Cerebellar nuclear complex (tissue), 1 donor: ENCODE measurements around the gene TMEM37.

Source experiments
- DNase-seq, 2 experiments: peaks; one replicate each; lab custom pipeline; 2025; lab: John Stamatoyannopoulos, UW

The TMEM37 gene

DNA sequence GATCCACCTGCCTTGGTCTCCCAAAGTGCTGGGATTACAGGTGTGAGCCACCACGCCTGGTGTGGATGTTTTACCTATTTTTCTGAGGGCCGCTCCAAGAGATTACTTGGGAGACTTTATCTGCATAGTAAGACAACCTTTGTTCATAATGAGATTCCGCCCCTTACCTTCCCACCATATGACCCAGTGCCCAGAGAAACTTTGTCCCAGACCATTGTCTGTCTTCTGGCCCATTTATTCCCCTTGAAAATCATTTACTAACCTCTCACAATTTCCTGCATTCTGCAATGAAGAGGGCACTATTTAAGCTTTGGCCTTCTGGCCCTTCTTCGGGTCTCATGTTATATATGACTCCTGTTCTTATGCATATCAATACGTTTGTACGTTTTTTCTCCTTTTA, 13.7 kb upstream of the TMEM37 start:
- no peak for DNase-seq

DNA sequence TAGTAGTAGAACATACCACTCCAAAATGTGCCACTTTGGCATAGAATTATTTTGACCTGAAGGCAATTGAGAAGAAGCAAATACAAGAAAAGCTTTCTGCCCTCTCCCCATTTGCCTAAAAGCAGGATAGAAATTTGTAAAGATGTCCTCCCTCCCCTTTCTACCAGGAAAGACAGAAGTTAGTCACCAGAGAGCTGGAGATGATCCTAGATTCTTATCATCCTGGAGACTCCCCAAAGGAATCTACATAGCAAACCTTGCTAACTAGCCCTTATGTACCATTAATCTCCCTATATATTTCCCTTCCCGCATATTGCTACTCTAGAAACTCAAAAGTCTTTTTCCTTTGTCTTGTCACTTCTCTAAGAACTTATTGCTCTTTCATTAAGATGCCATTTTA, 12.6 kb upstream of the TMEM37 start:
- DNase-seq, result no peak

DNA sequence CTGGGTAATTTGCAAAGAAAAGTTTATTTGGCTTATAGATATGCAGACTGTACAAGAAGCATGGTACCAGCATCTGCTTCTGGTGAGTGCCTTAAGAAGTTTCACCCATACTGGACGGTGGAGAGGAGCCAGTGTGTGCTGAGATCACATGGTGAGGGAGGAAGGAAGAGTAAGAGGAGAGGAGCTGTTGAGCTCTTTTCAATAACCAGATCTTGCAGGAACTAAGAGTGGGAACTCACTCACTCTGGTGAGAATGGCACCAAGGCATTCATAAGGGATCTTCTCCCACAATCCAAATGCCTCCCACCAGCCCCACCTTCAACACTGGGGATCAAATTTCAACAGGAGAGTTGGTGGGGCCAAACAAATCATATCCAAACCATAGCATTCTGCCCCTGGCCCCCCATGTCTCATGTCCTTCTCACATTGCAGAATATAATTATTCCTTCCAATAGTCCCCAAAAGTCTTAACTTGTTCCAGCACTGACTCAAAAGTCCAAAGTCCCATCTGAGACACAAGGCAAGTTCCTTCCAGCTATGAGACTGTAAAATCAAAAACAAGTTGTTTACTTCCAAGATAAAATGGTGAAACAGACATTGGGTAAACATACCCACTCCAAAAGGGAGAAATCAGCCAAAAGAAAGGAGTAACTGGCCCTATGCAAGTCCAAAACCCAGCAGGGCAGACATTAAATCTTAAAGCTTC, 11.7 kb upstream of the TMEM37 start:
- no peak for DNase-seq

DNA sequence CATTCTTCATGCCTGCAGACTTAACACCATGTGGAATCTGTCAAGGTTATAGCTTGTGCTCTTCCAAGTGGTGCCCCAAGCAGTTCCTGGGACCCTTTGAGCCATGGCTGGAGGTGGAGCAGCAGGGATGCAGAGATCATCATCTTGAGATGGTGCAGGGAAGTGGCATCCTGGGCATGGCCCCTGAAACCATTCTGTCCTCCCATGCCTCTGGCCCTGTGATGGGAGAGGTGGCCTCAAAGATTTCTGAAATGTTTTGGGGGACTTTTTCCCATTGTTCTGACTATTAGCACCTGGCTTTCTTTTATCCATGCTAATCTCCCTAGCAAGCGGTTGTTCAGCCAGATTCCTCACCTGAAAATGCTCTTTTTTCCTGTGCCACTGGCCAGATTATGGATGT, 10.3 kb upstream of the TMEM37 start:
- DNase-seq, result no peak

DNA sequence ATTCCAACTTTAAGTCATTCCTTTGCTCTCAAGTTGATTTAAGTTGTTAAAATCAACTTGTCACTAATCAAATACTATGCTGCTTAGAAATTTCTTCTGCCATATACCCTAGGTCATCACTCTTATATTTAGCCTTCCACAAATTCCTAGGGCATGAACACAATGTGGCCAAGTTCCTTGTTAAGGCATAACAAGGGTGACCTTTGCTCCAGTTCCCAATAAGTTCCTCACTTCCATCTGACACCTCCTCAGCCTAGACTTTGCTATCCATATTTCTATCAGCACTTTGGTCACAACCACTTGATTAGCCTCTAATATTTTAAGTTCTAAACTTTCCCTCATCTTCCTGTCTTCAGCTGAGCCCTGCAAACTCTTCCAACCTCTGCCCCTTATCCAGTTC, 9.9 kb upstream of the TMEM37 start:
- no peak for DNase-seq

DNA sequence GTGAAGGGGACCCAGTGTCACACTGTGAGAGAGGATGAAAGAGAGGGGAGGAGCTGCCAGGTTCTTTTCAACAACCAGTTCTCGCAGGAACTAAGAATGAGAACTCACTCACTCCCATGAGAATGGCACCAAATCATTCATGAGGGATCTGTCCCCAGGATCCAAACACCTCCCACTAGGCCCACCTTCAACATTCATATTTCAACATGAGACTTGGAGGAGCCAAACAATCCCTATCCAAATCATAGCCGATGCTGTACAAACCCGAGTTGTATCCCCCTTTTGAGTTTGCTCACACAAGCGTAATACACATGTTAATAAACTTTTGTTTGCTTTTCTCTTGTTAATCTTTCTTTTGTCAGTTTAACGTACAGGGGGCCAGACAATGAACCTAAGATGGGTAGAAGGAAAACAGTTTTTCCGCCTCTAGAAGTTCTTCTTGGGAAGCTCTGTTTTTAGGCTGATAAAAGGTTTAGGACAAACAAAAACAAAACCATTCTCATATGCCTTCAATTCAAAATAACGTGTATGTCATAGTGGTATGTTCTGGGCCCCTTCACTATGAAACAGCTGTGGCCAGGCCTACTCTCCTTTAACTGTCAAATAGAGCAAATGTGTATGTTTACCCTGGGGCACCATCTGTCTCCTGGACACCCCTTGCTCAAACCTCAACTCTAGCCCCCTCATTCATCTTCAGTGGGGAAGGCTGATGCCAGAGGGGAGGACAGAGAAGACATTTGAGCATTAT, 9.1 kb upstream of the TMEM37 start:
- DNase-seq, result no peak

DNA sequence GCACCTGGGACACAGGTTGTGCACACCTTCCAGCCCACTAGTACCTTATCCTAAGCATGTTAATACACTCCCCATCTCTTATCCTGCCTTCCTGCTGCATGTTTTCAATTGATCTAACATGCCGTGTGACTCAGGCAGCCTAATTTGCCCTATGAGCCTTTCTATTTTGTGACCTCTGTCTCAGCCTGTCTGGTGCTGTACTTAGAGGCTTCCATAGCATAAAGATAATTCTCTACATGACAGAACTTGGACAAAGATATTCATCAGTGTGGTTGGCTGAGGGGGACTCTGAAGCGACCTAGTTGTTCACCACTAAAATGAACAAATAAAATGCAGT, 8.6 kb upstream of the TMEM37 start:
- DNase-seq, result no peak

DNA sequence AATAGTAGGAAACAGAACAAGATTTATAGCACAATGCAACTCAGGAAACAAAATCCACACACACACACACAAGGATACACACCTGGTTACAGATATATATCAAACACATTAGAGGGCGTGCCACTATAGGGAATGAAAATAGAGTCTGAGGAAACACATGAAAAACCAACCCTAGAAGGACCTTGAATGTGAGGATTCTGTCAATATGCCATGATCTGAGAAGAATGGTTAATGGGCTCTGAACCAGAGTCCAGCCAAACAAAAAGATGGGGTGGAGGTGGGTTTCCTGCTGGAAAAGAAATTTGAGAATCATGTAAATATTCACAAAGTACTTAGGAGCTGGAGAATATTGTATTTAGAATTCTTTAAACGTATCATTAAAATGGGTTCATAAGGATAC, 7.8 kb upstream of the TMEM37 start:
- no peak for DNase-seq

DNA sequence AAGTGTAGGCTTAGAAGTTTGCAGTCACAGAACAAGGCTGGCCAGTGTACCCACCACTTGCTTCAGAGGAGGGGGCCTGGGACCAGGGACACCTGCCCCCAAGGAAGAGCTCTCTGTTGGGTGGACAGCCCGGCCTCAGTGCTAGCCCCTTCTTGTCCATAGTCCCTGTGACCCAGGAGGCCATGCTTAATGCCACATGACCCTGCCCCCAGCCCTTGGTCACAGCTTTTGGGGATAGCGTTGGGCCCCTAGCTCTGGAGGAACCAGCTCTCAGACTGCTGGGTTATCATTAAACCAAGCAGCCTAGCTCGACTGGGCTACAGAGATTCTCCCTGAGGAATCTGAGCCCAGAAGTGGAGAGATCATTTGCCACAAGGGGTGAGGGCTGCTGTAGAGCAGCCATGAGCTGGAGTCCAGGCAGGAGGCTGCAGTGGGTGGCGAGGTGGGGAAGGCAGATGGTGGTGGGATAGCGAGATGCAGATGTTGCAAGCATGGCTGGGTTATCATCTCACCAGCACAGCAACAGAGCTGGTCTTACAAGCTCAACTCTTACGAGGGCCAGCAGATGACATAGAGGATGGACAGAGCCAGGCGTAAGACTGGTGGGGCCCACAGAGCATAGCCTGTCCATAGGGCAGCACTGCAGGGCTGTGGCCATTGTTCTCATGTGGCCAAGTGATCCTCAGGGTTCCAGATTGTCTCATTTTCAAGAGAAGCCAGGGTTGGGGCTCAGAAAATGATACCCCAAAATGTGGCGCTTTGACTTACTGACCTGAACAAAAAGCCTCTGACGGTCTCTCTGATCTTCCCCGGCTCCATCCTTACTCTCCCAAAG, 7.2 kb upstream of the TMEM37 start:
- no peak for DNase-seq

DNA sequence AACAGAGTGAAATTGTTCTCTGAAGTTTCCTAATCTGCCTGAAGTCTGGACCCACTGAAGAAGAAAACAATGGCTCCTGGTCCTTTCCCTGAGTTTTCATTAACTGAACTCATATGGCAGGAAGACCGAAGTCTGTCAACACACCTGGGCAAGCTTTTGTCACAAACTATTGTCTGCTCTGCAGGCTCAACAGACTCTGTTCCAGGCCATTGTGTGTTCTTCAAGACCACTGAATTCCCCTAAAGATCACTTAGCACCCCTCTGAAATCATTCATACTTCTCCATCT, 6.6 kb upstream of the TMEM37 start:
- no peak for DNase-seq

DNA sequence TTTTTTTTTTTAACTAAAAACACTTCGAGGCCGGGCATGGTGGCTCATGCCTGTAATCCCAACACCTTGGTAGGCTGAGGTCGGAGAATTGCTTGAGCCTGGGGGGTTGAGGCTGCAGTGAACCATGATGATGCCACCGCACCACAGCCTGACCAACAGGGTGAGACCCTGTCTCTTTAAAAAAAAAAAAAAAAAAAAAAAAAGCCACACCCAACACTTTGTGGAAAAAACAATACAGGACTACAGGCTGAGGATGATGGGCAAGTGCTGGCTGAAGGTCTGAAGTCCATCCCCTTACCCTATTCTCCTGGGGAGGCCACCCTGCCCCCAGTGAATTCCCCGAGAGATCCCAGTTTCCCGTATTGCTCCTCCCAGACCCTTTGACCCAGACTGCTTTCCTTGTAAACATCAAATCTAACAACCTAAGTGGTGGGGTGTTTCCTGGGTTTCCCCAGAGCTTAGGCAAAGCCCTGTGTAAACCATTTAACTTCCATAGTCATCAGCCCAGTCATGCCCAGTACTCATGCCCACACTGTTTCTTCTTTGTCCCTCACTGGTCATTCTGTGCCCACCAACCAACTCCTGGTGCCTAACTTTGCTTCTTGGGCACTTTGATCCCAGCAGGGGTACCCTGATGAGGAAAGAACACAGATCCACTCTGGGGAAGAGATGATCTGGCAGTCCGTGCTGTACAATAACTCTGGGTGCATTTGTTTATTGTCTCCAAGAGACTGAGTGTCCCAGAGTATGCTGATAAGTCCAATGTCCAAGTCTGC, 5.8 kb upstream of the TMEM37 start:
- DNase-seq, result no peak

DNA sequence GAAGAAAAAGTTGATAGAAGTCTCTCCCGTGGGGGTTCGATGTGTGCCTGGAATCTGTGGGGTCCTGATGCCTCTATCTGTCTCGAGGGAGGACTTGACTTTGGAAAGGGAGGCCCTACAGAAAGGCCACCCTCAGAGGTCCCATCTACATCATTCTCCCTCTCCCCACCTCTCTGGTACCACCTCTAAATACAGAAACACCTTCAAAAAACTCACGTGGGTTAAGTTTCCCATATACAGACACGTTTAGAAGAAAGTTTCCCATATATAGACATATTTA, 5.3 kb upstream of the TMEM37 start:
- no peak for DNase-seq

DNA sequence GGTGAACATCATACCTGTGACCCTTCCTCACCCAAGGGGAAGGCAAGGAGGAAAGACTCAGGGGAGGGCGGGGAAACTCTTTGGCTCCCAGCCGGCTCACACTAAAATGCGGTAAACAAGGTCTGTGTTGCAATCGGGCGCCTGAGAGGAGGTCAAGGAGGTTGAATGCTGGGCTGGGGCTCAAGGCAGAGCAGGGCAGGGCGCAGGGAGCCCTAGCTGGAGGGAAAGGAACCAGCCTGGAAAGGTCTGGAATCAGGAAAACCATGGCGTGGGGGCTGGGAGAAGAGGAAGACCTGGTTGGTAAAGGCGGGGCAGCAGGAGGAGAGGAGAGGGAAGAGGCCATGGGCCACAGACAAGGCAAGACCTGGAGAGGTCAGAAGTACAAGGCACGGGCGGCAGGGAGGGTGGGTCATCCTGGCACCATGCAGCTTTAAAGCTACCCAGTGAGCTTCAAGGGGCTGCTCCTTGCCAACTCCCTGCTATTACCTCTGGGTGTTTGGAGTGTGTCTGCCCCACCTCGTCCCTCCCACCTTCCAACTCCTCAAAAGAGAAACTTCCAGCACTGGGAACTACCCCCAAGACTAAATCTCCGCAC, 4.8 kb upstream of the TMEM37 start:
- no peak for DNase-seq

DNA sequence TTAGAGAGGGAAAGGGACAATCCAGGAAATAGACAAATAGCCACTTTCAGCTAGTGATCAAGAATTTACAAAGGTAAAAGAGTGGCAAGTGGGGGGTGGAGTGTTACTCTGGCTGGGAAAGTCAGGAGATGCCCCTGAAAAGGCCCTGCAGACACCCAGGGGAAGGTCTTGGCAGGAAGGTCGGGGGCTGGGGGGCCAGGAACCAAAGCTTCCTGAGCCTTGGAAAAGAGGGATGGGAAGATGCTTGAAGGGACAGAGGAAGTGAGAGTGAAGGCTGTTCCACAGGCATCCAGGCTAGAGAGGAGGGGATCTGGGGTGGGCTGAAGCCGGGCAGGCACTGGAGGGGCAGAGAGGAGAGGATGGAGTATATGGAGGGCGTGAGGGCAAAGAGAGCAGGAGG, 3.9 kb upstream of the TMEM37 start:
- no peak for DNase-seq

DNA sequence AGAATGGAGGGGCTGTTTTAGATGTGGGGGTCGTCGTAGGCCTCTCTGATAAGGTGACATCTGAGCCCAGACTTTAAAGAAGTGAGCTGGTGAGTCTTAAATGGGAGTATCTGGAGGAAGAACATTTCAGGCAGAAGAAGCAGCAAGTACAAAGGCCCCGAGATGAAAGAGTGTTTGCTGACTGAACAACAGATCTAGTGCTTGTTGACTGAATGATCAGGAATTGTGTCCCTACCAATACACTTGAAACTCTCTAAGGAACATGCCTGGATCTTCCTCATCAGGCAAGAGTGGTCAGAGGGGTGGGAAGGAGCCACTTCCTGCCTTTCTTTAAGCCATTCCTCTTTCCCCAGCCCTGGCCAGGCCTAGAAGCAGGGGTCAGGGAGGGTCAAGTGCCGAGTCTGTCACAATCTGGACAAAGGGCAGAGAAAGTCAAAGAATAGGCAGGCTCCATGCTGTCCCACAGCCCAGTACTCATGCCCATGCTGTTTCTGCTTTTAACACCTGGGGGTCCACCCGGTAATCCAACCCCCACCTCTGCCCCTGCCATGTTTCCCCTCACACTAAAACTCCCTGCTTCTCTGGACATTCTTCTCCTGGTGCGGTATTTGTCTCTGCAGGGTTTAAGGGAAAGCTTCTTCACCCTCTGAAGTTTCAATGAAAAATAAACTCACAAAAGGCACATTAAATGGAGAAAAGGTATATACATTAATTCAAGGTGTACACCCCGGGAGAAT, 3.0 kb upstream of the TMEM37 start:
- no peak for DNase-seq

DNA sequence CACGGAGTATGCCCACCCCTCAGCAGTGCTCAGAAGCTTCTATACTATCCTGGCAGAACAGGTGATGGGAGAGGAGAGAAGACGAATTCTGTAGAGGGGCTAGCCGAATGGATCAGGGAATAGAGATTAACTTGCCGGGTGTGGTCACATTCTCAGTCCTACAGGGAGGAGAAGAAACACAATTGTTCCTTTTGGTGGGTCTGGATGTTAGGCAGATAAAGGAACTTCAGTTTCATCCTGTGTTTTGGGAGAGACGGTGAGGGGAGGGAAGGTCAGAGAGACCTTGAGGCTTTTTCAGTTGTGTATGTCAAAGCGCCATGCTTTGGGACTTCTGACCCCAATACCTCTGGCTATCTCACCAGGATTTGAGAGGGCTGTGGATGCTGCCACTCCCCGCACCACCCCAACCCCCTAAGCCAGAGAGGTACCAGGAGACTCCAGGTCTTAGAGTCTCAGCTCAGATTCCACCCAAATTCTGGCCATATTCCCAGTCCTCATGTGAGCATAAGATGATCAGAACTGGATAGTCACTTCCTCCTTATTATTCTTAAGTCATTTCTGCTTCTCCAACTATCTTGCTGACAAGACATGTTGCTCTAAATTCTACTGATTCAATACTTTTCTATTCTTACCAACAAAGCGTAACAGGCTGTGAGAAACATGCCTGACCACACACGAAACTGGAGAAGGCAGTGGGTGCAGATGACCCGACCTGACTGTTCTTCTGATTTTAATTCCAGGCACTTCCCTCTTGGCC, 2.3 kb upstream of the TMEM37 start:
- no peak for DNase-seq

DNA sequence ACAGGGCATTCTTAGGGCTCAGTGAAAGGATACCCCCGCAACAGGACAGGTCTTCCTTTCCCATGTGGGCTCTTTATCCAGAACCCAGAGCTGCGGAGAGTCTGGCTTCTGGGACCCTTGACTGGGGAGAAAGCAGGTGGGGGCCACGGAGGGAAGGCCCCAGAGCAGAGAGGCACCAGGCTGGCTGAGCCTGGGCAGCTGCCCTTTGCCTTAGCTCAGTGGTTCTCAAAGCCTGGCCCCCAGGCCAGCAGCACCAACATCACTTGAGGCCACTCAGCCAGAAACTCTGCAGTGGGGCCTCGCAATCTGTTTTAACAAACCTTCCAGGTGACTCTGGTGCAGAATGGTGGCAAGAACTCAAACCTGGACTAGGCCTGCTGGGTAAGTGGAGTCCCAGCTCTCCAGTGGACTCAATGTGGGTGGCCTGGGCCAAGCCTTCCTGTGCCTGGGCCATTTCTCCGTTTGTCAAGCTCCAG, 1.6 kb upstream of the TMEM37 start:
- no peak for DNase-seq

DNA sequence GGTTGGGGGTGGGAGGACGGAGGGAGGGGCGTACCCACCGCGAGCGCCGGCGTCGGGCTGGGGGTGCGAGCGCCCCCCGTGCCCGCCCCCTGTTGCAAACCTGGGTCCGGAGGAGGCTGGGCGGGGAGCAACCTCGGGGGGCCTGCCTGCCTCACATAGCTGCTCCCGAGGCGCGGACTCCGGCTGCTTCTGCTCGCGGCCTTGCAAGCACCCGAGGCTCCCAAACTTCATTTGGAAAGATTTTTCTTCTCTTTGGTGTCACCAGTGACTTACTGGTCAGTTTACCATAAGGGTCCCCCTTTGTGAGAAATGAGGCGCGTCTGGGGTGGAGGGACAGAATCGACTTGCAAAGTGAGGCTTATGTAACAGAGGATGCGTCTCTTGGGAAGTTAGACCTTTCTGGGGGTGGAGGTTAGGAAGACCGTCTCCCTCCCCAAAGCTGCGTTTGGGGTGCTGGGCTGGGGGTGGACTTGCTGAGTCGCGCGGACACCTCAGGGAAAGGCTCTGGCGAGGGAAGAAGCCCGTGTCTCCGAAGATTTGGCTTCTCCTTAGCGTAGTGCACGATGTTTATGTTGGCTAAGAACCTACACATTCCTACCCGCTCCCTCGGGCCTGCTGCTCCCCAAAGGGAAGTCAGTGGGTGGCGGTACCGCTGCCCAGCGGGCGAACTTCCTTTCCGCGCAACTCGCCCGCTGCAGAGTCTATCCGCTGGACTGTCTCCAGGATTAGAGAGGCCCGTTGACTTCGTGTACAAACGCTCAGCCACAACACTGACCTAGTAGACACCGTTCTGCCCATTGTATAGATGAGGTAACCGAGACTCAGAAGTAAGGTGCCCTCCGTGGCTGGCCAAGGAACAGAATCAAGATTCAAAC, 559 bp downstream of the TMEM37 start:
- DNase-seq, result no peak

DNA sequence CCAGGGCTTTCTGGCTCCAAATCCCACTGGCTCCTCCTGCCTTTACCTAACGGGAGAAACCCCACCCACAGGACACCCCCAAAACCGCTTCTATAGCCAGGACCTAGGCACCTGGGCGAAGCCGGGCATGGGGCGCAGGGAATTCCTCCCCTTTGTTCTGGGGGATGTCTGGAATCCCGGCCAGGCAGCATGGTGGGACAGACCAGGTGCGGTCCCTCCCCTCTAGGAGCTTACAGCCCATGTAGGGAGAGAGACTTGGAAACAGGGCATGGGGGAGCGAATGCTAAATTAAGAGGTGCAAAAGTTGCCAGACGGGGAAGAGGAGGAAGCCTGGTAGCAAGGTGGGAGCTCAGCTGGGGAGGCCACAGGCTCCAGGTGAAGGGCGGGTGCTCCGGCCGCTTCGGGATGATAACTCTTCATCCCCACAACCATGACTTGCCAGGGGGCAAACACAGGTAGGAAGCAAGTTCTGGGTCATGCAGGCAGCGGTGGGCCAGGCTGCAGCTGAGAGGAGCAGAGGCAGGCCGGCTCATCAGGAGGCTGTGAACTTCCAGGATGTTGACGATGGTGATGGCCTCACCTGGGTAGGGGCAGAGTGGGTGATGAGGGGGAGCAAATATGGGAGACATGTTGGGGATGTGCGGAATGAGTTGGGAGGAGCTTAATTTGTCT, 1.3 kb downstream of the TMEM37 start:
- DNase-seq, result no peak
